DMS114 treated with DMSO at 0.1 percent for 48 hours (cell line): ENCODE data around the gene OGFR.

ENCODE experiments used
- DNase-seq: peaks from one replicate; lab custom pipeline; 2025; ENCODE audit not compliant: unreplicated experiment; lab: John Stamatoyannopoulos, UW

The OGFR gene

DNA sequence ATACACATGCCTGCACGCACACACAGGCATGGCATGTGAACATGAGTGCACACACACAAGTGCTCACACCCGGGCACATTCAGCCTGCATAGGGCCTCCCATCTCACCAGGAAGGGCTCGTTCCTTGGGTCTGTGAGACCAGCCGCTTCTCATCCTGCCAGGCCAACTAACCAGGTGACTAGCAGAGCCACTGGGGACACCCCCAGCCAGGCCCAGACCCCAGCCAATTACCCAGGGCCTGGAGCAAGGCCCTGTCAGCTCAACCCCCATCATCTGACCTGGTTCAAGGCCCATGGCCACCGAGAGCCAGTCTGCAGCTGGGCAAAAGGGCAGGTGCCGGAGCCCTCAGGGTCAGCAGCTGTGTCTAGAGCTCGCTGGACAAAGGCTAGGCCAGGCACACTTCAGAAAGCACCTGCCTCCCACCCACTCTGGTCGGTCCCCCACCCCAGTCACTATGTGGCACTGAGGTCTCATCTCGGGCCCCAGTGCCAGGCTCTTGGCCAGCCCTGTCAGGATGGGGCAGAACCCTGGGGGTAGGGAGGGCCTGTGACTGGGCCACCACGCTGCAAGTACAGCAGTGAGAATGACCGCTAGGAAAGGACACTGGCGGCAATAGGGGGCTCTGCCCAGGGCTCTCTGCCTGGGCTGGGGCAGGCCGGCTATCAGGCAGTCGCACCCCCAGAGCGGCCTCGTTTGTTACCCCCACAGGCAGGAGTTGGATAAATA is 35.1 kb upstream of the OGFR start:
- no peak for DNase-seq

DNA sequence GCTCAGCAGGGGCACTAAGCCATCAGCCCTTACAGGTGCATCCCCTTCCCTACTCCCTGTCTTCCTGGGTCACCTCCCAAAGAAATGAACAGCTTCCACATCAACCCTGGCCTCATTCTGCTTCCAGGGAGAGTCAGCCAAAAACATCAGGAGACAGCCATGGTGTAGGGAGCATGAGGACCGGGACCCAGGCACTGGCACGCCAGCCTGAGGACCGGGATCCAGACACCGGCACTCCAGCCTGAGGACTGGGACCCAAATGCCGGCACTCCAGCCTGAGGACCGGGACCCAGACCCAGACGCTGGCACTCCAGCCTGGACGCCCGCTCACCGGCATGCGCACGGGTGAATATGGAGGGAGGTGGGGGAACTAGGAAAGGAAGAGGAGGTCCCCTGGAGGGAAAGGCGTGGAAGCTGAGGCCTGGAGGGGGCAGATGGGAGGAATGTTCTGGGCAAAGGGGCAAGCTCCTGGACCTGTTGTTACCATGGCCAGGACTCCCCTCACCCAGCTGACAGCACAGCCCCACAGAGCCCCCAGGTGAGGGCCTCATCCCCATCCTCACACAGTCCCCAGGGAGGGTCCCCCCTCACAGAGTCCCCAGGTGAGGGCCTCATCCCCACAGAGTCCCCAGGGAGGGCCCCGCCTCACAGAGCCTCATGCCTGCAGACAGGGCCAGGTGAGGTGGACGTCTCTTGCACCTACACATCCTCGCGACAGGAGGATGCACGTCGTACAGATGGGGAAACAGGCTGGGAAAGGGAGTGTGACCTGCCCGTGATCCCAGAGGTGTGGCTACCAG is 34.3 kb upstream of the OGFR start:
- no peak for DNase-seq

GRCh38 chr20:62770916-62771315 is 33.7 kb upstream of the OGFR start:
- DNase-seq: no peak

DNA sequence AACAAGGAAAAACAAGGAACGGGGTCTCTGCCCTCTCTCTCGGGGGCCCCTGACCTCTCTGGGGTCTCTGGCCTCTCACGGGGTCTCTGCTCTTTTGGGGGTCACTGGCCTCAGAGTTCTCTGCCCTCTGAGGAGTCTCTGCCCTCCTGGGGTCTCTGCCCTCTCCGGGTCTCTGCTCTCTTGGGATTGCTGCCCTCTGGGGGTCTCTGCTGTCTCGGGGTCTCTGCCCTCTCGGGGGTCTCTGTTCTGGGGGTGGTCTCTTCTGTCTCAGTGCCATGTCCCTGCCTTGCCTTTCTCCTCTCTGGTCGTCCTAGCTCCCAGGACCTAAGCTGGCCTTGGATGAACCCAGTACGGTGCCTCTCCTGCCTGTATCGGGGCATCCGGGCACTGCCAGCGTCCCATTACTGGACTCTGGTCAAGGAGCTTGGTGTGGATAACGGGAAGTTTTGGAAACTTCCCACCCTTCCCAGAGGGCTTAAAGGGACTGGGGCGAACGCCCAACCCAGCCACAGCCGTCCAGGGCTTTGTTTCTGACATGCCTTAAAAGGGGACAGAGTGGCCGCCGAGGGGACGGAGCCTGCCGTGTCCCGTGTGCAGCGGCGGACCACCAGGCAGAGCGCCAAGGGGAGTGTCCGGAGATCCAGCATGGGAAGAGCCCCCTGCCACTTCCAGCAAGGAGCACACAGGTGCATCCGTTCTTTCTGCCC is 33.1 kb upstream of the OGFR start:
- no peak for DNase-seq

DNA sequence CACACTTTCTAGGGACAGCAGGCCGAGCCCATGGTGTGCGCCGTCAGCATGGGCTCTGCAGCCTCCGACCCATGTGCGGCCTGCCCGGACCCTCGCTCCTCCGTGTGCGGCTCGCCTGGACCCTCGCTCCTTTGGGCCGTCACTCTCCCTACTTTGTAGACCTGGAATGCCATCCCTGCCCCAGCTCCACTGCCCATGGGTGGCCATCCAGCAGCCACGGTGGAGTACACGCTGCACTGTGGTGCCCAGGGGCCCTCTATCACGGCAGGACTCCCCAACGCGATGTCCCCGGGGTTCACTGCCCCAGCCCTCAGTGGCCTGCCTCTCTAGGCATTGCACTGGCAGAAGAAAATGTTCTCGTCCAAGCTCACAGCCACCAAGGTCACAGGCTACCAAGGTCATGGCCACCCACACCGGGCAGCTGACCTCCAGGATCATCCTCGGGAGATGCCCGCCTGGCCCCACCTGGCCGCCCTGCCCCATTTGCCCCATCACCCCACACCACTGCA is 32.5 kb upstream of the OGFR start:
- DNase-seq: no peak

DNA sequence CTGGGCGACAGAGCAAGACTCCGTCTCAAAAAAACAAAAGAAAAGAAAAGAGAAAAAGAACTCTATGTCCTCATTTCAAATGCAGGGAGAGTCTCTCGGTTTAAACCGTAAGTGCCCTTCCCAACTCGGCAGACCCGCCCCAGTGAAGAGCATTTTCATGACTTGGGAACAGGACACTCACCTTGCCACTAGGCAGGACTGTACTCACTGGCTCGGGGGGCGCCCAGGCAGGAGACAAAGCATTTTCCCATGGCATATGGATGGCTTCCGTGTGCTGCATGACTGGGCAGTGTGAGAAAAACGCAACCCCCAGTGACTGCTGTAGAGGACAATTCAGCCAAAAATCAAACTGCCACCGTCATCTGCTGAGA is 32.0 kb upstream of the OGFR start:
- no peak for DNase-seq

DNA sequence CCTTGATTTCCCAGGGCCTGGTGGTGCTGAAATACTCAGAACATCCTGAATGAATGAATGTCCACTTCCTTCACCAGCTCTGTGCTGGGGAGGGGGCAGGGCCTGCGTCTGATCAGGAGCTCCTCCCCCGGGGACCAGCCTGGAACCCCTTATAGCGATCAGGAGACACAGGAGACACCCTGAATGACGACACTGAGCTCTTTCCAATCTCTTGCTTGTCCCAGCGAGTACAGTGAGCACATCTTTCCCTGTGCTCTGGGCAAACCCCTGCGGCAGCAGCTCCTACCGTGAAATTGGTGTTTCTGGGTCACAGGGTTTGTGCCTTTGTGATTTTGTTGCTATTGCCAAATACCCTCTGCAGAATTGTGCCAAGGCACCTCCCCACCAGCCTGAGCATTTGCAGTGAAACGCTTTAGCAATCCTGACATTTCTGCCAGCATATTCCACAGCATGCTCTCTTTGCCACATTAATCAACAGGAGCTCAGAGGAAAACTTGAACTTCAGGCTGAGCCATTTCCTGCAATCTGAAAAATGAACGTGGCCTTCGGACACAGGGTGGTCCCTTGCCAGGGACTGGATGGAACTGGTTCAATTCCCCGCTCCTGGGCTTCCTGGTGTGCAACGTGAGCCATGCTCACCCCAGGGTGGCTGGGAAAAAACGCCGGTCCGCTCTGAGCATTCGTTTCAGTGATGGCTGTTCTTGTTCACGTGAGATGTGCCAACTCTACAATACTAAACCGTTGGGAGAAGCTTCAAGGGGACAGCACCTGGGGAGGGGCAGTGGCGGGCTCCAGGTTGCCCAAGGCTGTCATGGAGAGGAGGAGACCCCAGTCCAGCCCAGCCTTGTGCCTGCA is 31.4 kb upstream of the OGFR start:
- no peak for DNase-seq

GRCh38 chr20:62773845-62774714 is 30.6 kb upstream of the OGFR start:
- no peak for DNase-seq

DNA sequence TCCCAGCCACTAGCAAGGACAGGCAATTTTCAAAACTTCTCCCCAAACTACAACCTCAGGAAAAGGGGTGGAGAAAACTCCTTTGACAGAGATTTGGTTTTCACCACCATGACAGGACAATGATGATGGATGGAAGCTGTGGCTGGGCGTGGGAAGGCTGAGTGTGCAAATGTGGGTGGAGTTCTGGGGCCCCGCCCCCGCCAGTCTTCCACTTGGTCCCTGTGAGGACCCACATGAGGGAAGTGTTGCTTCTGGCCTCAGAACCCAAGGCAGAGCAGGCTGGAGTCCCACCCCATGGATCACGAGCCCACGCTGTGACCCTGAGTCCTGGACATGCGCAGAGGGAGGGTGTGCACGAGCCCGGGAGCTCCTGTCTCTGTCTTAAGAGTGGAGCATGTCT is 29.9 kb upstream of the OGFR start:
- DNase-seq: no peak

DNA sequence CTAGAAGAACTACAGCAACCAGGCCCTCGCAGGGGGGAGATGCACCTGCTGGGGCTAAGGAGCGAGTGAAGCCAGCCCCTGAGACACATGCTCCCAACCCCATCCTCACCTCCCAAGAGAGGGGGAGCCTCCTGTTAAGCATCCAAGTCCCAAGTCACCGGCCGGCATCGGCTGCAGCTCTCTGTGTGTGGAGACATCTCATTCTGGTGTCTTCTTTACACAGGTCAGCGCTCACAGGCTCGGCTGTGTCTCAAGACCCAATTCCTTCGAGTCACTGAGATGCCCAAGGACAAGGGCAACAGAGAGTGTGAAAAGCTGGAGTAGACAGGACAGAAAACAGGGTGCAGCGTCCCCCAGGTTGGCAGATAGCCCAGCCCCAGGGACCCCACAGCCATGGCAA is 29.4 kb upstream of the OGFR start:
- no peak for DNase-seq

- DNase-seq: no peak
Observed at GRCh38 chr20:62776035-62776691, 28.5 kb upstream of the OGFR start.

DNA sequence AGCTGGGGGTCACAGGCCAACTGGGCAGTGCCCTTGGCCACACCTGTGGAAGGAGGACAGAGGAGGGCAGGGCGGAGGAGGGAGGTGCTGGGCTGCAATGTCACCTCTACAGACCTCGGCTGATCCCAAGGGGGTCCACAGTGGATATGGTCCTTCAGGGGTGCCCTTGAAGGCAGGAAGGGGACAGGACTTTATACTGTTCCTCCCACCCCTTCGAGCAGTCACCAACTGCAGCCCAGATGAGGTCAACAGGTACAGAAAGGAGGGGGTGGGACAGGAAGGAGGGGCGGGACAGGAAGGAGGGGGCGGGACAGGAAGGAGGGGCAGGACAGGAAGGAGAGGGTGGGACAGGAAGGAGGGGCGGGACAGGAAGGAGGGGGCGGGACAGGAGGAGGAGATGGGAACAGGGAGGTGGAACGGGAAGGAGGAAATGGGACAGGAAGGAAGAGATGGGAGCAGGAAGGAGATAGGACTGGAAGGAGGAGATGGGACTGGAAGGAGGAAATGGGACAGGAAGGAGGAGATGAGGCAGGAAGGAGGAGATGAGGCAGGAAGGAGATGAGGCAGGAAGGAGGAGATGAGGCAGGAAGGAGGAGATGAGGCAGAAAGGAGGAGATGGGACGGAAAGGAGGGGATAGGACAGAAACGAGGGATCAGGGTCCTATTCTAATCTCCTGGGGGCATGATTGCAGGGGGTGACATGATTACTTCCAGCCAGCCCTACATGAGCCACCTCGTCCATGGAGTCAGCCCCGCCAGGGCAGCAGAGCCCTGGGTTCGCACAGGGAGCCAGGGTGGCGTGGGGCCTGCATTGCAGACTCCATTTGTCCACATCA is 27.7 kb upstream of the OGFR start:
- no peak for DNase-seq

DNA sequence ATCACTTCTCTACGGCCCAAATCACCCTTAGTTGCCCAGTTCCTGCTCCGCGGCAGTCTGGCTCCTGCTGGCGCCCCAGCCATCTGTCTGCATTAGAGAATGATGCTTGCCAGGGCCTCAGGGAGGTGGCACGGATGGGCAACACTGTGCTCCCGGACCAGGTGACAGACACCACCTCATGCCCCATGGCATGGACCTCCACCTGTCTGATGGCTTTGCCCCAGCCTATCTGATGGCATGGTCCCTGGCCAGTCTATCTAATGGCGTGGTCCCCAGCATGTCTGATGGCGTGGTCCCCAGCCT is 27.2 kb upstream of the OGFR start:
- DNase-seq: no peak

- no peak for DNase-seq
Observed at GRCh38 chr20:62778058-62778457, 26.6 kb upstream of the OGFR start.

DNA sequence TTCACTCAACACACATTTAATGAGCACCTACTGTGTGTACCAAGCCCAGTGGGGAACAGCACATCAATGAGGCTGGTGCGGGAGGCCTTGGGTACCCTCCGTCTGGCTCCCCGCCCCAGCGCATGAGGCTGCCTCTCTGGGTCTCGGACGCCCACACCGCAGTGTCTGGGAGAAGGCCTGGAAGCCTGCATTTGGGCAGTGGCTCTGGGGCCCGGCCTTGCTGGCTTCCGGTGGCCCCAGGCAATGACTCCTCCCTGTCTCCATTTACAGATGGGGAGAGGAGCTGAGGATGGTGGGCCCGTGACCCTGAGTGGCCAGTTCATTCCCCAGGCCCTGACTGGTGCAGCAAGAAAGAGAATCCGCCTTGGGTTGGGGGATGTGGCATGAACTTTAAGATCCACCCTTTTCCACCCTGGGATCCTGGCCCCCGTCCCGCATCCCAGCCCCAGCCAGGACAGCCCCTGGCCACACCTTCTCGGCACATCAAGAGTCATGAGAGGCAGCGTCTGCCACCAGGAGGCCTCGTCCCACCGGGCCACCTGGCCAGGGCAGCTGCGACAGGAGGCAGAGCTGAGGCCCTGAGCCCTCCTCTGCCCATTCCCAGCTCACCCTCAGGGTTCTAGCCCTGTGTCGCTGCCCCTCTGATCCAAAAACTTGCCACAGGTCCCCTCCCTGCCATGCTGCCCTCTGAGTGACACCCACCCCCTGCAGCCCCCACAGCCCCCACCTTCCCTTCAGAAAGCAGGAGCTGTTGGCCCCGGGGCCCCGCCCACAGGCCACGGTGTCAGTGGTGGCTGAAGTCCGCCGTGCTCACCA is 25.8 kb upstream of the OGFR start:
- DNase-seq: no peak

- no peak for DNase-seq
Observed at GRCh38 chr20:62779417-62779685, 25.3 kb upstream of the OGFR start.

GRCh38 chr20:62780204-62780603 is 24.4 kb upstream of the OGFR start:
- no peak for DNase-seq

- DNase-seq: no peak
Observed at GRCh38 chr20:62780696-62781095, 23.9 kb upstream of the OGFR start.
